Fibroblast of lung (primary cell): ENCODE data around the gene VWA7. TPM values are rescaled to one million over a fixed set of nuclear protein-coding genes. Genes with fewer than 3 reads are reported as not detected.
A peak's percentile ranks its signal among the peaks of the same experiment; 100 is the strongest.

Experiments used
- DNase-seq, 2 donors: peaks; one replicate each; pipeline versions ENCODE4 v3.0.0 to v3.0.0-alpha.2; 2010; ENCODE audit warnings: low read depth in 2 of 2
- H2AFZ ChIP-seq: 2 replicates; pipeline ENCODE4 v1.5.1; 2012; ENCODE audit warnings: low read length, control low read depth, inconsistent platforms
- H3K27ac ChIP-seq: 2 replicates; pipeline ENCODE4 v1.5.1; 2011; ENCODE audit warnings: low read length, control low read depth; ENCODE audit not compliant: insufficient read depth
- H3K27me3 ChIP-seq: 2 replicates; pipeline ENCODE4 v1.5.1; 2011; ENCODE audit warnings: mild to moderate bottlenecking, low read length; ENCODE audit not compliant: control insufficient read depth, insufficient read depth
- H3K36me3 ChIP-seq: 2 replicates; pipeline ENCODE4 v1.5.1; 2011; ENCODE audit warnings: low read length; ENCODE audit not compliant: control insufficient read depth, insufficient read depth
- H3K4me1 ChIP-seq: 2 replicates; pipeline ENCODE4 v1.5.1; 2011; ENCODE audit warnings: low read length; ENCODE audit not compliant: control insufficient read depth, insufficient read depth; ENCODE audit errors: extremely low read depth
- H3K4me2 ChIP-seq: 2 replicates; pipeline ENCODE4 v1.5.1; 2011; ENCODE audit warnings: low read length, control low read depth; ENCODE audit not compliant: insufficient read depth; ENCODE audit errors: extremely low read depth
- H3K4me3 ChIP-seq, 4 experiments: fragments of 200-600 bp in 1 of 4; sonication (generic) in 1 of 4; replicated peaks in 1 of 4; 2 replicates each; pipeline ENCODE4 v1.5.1; 2011 to 2016; ENCODE audit warnings: low read length in 4 of 4, low read depth in 3 of 4, mild to moderate bottlenecking in 3 of 4, control low read depth in 2 of 4, inconsistent platforms in 1 of 4, mixed read lengths in 1 of 4; ENCODE audit not compliant: insufficient read depth in 1 of 4; ENCODE audit errors: control extremely low read depth in 1 of 4
- H3K79me2 ChIP-seq: 2 replicates; pipeline ENCODE4 v1.5.1; 2012; ENCODE audit warnings: mild to moderate bottlenecking, low read length, inconsistent platforms; ENCODE audit not compliant: control insufficient read depth, insufficient read depth
- H3K9ac ChIP-seq: 2 replicates; pipeline ENCODE4 v1.5.1; 2011; ENCODE audit warnings: mild to moderate bottlenecking, low read length, control low read depth; ENCODE audit not compliant: insufficient read depth
- H3K9me3 ChIP-seq: 2 replicates; pipeline ENCODE4 v1.5.1; 2012; ENCODE audit warnings: low read depth, low read length; ENCODE audit not compliant: control insufficient read depth, insufficient read depth
- H4K20me1 ChIP-seq: 2 replicates; pipeline ENCODE4 v1.5.1; 2011; ENCODE audit warnings: low read length; ENCODE audit not compliant: control insufficient read depth, insufficient read depth; ENCODE audit errors: extremely low read depth
- EZH2 ChIP-seq: IDR thresholded peaks from 2 replicates; pipeline ENCODE4 v1.5.1; 2012; ENCODE audit warnings: low read length, control low read depth, mild to moderate bottlenecking; ENCODE audit errors: missing control alignments
- polyA plus RNA-seq, 2 donors: library from polyadenylated mRNA; depleted of rRNA in 1 of 2; stranded (reverse) in 1 of 2; unstranded in 1 of 2; fragments of >200 nt; gene quantifications; 2 replicates each; pipeline ENCODE4 v1.2.1, GENCODE V29; 2011 to 2012; ENCODE audit warnings: missing spikeins in 1 of 2
- total RNA-seq: library from RNA; depleted of rRNA; stranded (reverse); fragments of >200 nt; gene quantifications from 2 replicates; pipeline ENCODE4 v1.2.1, GENCODE V29; 2014
- TF ChIP-seq, protein P1 (sequence below), 2 donors: IDR thresholded peaks in 1 of 2; conservative IDR thresholded peaks in 1 of 2; 1 replicate in 1 of 2; 2 replicates in 1 of 2; pipeline ENCODE4 v1.5.1; 2011 to 2012; ENCODE audit warnings: low read length in 2 of 2, control low read depth in 1 of 2, inconsistent platforms in 1 of 2, low read depth in 1 of 2, mild to moderate bottlenecking in 1 of 2

Gene VWA7
- total and polyA plus RNA-seq, 2 donors (not counting 1 experiment from before 2014, with no cell fraction given) = 0.16 to 0.66 TPM

DNA sequence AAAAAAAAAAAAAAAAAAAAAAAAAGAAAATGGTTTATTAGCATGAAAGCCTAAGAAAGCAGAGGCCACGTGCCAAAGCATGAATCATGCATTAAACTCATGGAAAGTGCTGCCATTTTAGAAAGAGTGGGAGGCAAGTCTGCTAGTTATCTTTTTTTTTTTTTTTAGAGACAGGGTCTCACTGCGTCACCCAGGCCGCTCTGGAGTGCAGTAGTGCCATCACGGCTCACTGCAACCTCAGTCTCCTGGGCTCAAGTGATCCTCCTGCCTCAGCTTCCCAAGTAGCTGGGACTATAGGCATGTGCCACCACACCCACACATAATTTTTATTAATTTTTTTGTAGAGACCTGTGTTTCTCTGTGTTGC lies 5.2 kb downstream of the VWA7 start:
- Histone ChIP-seq H3K79me2 (no peaks in the 10 kb centered on the region), H3K9me3 (no peaks in the 10 kb centered on the region), H4K20me1 (no peaks in the 10 kb centered on the region), H3K4me1 (peaks cover 3% of the 10 kb centered on the region), H3K27me3 (no peaks in the 10 kb centered on the region), H3K27ac (no peak overlapping the region), H2AFZ (no peak overlapping the region), H3K4me2 (no peak overlapping the region), H3K9ac (no peak overlapping the region), H3K36me3 (no peaks in the 10 kb centered on the region), H3K4me3 (no peak overlapping the region)
- no peak for TF ChIP-seq EZH2
- TF ChIP-seq, protein P1, sequence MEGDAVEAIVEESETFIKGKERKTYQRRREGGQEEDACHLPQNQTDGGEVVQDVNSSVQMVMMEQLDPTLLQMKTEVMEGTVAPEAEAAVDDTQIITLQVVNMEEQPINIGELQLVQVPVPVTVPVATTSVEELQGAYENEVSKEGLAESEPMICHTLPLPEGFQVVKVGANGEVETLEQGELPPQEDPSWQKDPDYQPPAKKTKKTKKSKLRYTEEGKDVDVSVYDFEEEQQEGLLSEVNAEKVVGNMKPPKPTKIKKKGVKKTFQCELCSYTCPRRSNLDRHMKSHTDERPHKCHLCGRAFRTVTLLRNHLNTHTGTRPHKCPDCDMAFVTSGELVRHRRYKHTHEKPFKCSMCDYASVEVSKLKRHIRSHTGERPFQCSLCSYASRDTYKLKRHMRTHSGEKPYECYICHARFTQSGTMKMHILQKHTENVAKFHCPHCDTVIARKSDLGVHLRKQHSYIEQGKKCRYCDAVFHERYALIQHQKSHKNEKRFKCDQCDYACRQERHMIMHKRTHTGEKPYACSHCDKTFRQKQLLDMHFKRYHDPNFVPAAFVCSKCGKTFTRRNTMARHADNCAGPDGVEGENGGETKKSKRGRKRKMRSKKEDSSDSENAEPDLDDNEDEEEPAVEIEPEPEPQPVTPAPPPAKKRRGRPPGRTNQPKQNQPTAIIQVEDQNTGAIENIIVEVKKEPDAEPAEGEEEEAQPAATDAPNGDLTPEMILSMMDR (conservative IDR thresholded peaks at IDR 0.05 in 1 of 2, IDR thresholded peaks at IDR 0.05 in 1 of 2; ENCODE audit: low read depth in 1 of 2, low read length in 2 of 2) = no peak
- DNase-seq = peak; percentile 40 to 61

- Histone ChIP-seq H3K9ac (no peak overlapping the region), H3K27ac (no peak overlapping the region), H3K79me2 (no peaks in the 10 kb centered on the region), H4K20me1 (no peaks in the 10 kb centered on the region), H2AFZ (no peak overlapping the region), H3K4me3 (no peak overlapping the region), H3K9me3 (no peaks in the 10 kb centered on the region), H3K4me1 (no peaks in the 10 kb centered on the region), H3K4me2 (no peak overlapping the region), H3K27me3 (no peaks in the 10 kb centered on the region), H3K36me3 (no peaks in the 10 kb centered on the region)
- TF ChIP-seq EZH2 = no peak
- TF ChIP-seq, protein P1 (conservative IDR thresholded peaks at IDR 0.05 in 1 of 2, IDR thresholded peaks at IDR 0.05 in 1 of 2; ENCODE audit: low read depth in 1 of 2, low read length in 2 of 2) = no peak
- no peak for DNase-seq
Measured at GRCh38 chr6:31770860-31771259, 6.3 kb downstream of the VWA7 start.

GRCh38 chr6:31769684-31770371 lies 7.3 kb downstream of the VWA7 start:
- Histone ChIP-seq H3K36me3 (no peaks in the 10 kb centered on the region), H3K9ac (no peak overlapping the region), H2AFZ (no peak overlapping the region), H3K79me2 (no peaks in the 10 kb centered on the region), H3K27ac (no peak overlapping the region), H4K20me1 (no peaks in the 10 kb centered on the region), H3K9me3 (no peaks in the 10 kb centered on the region), H3K4me3 (no peak overlapping the region), H3K27me3 (no peaks in the 10 kb centered on the region), H3K4me2 (no peak overlapping the region), H3K4me1 (no peaks in the 10 kb centered on the region)
- TF ChIP-seq, protein P1 (conservative IDR thresholded peaks at IDR 0.05 in 1 of 2, IDR thresholded peaks at IDR 0.05 in 1 of 2; ENCODE audit: low read depth in 1 of 2, low read length in 2 of 2) = peak; percentile 68 to 71
- TF ChIP-seq EZH2 = no peak
- peak in 1 of 2 donors; percentile 39 for DNase-seq
